GM04504 (cell line): ENCODE measurements around the gene SLC4A3.

ENCODE experiments used
- DNase-seq: peaks from one replicate; pipeline ENCODE4 v3.0.0-alpha.2; 2012; ENCODE audit warnings: low read depth

Gene SLC4A3

GRCh38 chr2:219627103-219628100 is at the start of gene SLC4A3:
TSS of gene SLC4A3 (plus strand) at chr2:219627630. CDS start at chr2:219627993, 363 bp downstream.
- DNase-seq = no peak

- no peak for DNase-seq
Measured at GRCh38 chr2:219578811-219579613, 48.4 kb upstream of the SLC4A3 start.

- DNase-seq = no peak
Measured at GRCh38 chr2:219581346-219581745, 46.1 kb upstream of the SLC4A3 start.

GRCh38 chr2:219591091-219591490 is 36.3 kb upstream of the SLC4A3 start:
- DNase-seq = no peak

GRCh38 chr2:219592736-219593135 is 34.7 kb upstream of the SLC4A3 start:
- no peak for DNase-seq

GRCh38 chr2:219593154-219593553 is 34.3 kb upstream of the SLC4A3 start:
- DNase-seq = no peak

- DNase-seq = no peak
Measured at GRCh38 chr2:219595256-219595655, 32.2 kb upstream of the SLC4A3 start.

GRCh38 chr2:219596954-219597551 is 30.4 kb upstream of the SLC4A3 start:
- DNase-seq = no peak

- peak; percentile 96 for DNase-seq
Measured at GRCh38 chr2:219597552-219598307, 29.7 kb upstream of the SLC4A3 start, which contains the start of gene STK11IP. TSS of gene STK11IP (plus strand) at chr2:219597857. CDS start at chr2:219598120, 263 bp downstream.

GRCh38 chr2:219598308-219599078 is 28.9 kb upstream of the SLC4A3 start:
- DNase-seq = no peak

GRCh38 chr2:219603771-219604170 is 23.7 kb upstream of the SLC4A3 start:
- no peak for DNase-seq

- no peak for DNase-seq
Measured at GRCh38 chr2:219605607-219605954, 21.8 kb upstream of the SLC4A3 start.

GRCh38 chr2:219607931-219608330 is 19.5 kb upstream of the SLC4A3 start:
- no peak for DNase-seq

- DNase-seq = no peak
Measured at GRCh38 chr2:219608399-219608964, 18.9 kb upstream of the SLC4A3 start.

- no peak for DNase-seq
Measured at GRCh38 chr2:219609149-219609750, 18.2 kb upstream of the SLC4A3 start.

GRCh38 chr2:219611306-219611705 is 16.1 kb upstream of the SLC4A3 start:
- DNase-seq = no peak

- DNase-seq = no peak
Measured at GRCh38 chr2:219611866-219612576, 15.4 kb upstream of the SLC4A3 start.

GRCh38 chr2:219612577-219613286 is 14.7 kb upstream of the SLC4A3 start:
- DNase-seq = no peak
